ENCODE measurements around the gene RPP14.

DNA sequence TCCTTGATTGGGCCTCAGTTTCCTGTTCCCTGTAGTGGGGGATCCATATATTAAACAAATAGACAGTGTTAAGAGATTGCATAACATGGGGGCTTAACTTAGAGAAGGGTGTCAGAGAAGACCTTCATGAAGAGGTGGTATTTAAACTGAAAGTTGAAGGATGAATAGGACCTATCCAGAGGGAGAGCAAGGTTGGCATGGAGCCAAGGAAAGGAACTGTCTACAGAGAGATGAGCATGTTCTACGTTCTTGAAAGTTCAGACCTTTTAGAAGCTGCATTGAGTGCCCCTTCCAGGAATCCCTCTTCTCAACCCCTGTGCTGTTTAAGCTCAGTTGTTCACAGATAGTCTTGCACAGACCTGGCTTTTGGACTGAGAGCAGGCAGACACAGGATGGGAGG lies 2.7 kb downstream of the RPP14 start:
- TF ChIP-seq POLR2AphosphoS5 (IDR thresholded peaks at IDR 0.05) = no peak
- TF ChIP-seq, protein P1, sequence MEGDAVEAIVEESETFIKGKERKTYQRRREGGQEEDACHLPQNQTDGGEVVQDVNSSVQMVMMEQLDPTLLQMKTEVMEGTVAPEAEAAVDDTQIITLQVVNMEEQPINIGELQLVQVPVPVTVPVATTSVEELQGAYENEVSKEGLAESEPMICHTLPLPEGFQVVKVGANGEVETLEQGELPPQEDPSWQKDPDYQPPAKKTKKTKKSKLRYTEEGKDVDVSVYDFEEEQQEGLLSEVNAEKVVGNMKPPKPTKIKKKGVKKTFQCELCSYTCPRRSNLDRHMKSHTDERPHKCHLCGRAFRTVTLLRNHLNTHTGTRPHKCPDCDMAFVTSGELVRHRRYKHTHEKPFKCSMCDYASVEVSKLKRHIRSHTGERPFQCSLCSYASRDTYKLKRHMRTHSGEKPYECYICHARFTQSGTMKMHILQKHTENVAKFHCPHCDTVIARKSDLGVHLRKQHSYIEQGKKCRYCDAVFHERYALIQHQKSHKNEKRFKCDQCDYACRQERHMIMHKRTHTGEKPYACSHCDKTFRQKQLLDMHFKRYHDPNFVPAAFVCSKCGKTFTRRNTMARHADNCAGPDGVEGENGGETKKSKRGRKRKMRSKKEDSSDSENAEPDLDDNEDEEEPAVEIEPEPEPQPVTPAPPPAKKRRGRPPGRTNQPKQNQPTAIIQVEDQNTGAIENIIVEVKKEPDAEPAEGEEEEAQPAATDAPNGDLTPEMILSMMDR (IDR thresholded peaks at IDR 0.05) = no peak
- TF ChIP-seq POLR2A (IDR thresholded peaks at IDR 0.05) = no peak
- TF ChIP-seq EP300 (IDR thresholded peaks at IDR 0.05; ENCODE audit: low read depth) = no peak
